Bone marrow (tissue), 2 donors: ENCODE data around the gene RARA.
A peak's percentile ranks its signal among the peaks of the same experiment; 100 is the strongest.
"Not testable (repeated sequence)": the region's sequence is repeated elsewhere in the genome, so short reads cannot be mapped to it uniquely, and the experiment has no call there.

Experiments
- DNase-seq, 2 donors: peaks; one replicate each; lab custom pipeline; 2025; lab: John Stamatoyannopoulos, UW

RARA gene

GRCh38 chr17:40375786-40376185 is 66.8 kb downstream of the RARA start:
- DNase-seq = not testable (repeated sequence)

GRCh38 chr17:40376541-40376940 is 67.6 kb downstream of the RARA start:
- not testable (repeated sequence) for DNase-seq

- no peak for DNase-seq
Measured at GRCh38 chr17:40377832-40378231, 68.9 kb downstream of the RARA start.

GRCh38 chr17:40378966-40379365 is 70.0 kb downstream of the RARA start:
- no peak for DNase-seq

GRCh38 chr17:40382251-40382650 is 73.3 kb downstream of the RARA start:
- DNase-seq = no peak

GRCh38 chr17:40386555-40386954 is 77.6 kb downstream of the RARA start:
- DNase-seq = not testable (repeated sequence)

- DNase-seq = peak in 1 of 2 donors; percentile 47
Measured at GRCh38 chr17:40399185-40399584, 90.2 kb downstream of the RARA start.

- DNase-seq = no peak
Measured at GRCh38 chr17:40402668-40403067, 93.7 kb downstream of the RARA start.

GRCh38 chr17:40404003-40404402 is 95.0 kb downstream of the RARA start:
- no peak for DNase-seq
